Parathyroid adenoma (tissue), 2 donors: ENCODE measurements around the gene BLOC1S4.

ENCODE experiments used
- H2AFZ ChIP-seq: fragments of 300-600 bp; sonication (generic); one replicate; pipeline ENCODE4 v1.7.0; 2017; ENCODE audit warnings: antibody characterized with exemption, mild to moderate bottlenecking
- H3K27ac ChIP-seq: fragments of 300-600 bp; sonication (generic); one replicate; pipeline ENCODE4 v1.7.0; 2017
- H3K27me3 ChIP-seq: fragments of 300-600 bp; sonication (generic); one replicate; pipeline ENCODE4 v1.7.0; 2017; ENCODE audit warnings: low read length; ENCODE audit not compliant: control insufficient read depth, insufficient read depth
- H3K36me3 ChIP-seq: fragments of 300-600 bp; sonication (generic); one replicate; pipeline ENCODE4 v1.7.0; 2017; ENCODE audit warnings: low read length; ENCODE audit not compliant: control insufficient read depth, insufficient read depth
- H3K4me1 ChIP-seq: fragments of 300-600 bp; sonication (generic); one replicate; pipeline ENCODE4 v1.7.0; 2017; ENCODE audit warnings: control low read depth
- H3K4me2 ChIP-seq: fragments of 300-600 bp; sonication (generic); one replicate; pipeline ENCODE4 v1.7.0; 2017; ENCODE audit warnings: low read length
- H3K4me3 ChIP-seq: fragments of 300-600 bp; sonication (generic); one replicate; pipeline ENCODE4 v1.7.0; 2017; ENCODE audit warnings: low read depth, low read length
- H3K79me2 ChIP-seq: fragments of 300-600 bp; sonication (generic); one replicate; pipeline ENCODE4 v1.7.0; 2017; ENCODE audit warnings: control low read depth
- H3K9ac ChIP-seq: fragments of 300-600 bp; sonication (generic); one replicate; pipeline ENCODE4 v1.7.0; 2017; ENCODE audit warnings: mild to moderate bottlenecking
- H3K9me3 ChIP-seq: fragments of 300-600 bp; sonication (generic); one replicate; pipeline ENCODE4 v1.7.0; 2017; ENCODE audit warnings: low read length; ENCODE audit not compliant: control insufficient read depth
- TF ChIP-seq, protein P1 (sequence below): fragments of 300-600 bp; sonication (generic); IDR thresholded peaks from one replicate; pipeline ENCODE4 v1.7.0; 2017; ENCODE audit warnings: antibody characterized with exemption, mild to moderate bottlenecking
- donor health status: primary hyperparathyroidism.

Gene BLOC1S4

DNA sequence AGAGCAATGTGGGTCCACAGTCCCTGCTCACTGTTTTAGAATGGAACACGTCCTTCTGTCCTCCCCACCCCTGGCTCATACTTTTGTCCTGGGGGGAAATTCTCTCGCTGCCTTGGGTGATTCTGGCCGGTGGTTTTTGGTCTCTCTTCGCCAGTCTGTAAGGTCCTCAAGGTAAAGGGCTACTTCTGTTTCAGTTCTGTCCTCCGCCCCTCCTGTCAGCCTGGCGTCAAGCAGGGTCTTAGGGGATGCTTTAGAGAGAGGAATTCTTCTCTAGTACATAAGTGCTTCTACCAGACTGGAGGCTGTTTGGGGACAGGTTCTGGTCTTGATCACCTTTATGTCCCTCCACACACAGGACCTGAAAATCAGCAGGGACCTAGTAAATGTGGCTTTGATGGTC lies 5.7 kb upstream of the BLOC1S4 start:
- H2AFZ ChIP-seq: peak overlapping the region; percentile 90
- H3K4me2 ChIP-seq: peak overlapping the region; percentile 90
- no peaks in the 10 kb centered on the region for H3K9me3 ChIP-seq
- TF ChIP-seq, protein P1, sequence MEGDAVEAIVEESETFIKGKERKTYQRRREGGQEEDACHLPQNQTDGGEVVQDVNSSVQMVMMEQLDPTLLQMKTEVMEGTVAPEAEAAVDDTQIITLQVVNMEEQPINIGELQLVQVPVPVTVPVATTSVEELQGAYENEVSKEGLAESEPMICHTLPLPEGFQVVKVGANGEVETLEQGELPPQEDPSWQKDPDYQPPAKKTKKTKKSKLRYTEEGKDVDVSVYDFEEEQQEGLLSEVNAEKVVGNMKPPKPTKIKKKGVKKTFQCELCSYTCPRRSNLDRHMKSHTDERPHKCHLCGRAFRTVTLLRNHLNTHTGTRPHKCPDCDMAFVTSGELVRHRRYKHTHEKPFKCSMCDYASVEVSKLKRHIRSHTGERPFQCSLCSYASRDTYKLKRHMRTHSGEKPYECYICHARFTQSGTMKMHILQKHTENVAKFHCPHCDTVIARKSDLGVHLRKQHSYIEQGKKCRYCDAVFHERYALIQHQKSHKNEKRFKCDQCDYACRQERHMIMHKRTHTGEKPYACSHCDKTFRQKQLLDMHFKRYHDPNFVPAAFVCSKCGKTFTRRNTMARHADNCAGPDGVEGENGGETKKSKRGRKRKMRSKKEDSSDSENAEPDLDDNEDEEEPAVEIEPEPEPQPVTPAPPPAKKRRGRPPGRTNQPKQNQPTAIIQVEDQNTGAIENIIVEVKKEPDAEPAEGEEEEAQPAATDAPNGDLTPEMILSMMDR: no peak
- H3K79me2 ChIP-seq: peaks cover 17% of the 10 kb centered on the region
- peaks cover 9% of the 10 kb centered on the region for H3K4me1 ChIP-seq
- H3K4me3 ChIP-seq: peak overlapping the region; percentile 90
- H3K27ac ChIP-seq: peak overlapping the region; percentile 86
- H3K9ac ChIP-seq: no peak overlapping the region
- H3K27me3 ChIP-seq: no peaks in the 10 kb centered on the region
- H3K36me3 ChIP-seq: no peaks in the 10 kb centered on the region

DNA sequence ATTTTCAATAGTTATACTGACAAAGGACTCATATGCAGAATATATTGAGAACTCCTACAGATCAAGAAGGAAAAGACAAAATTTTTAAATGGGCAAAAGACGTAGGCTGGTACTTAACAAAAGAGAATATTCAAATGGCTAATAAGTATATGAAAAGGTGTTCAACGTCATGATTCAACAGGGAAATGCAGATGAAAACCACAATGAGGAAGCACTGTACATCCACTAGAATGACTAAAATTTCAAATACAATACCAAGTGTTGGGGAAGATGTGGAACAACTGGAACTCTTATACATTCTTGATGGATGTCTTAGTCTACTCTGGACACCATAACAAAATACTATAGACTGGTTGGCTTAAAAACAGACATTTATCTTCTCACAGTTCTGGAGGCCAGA lies 5.0 kb upstream of the BLOC1S4 start:
- Histone ChIP-seq H2AFZ (no peak overlapping the region), H3K27me3 (no peaks in the 10 kb centered on the region), H3K4me1 (peaks cover 9% of the 10 kb centered on the region), H3K4me2 (no peak overlapping the region), H3K36me3 (no peaks in the 10 kb centered on the region), H3K9ac (no peak overlapping the region), H3K27ac (no peak overlapping the region), H3K4me3 (no peak overlapping the region), H3K9me3 (no peaks in the 10 kb centered on the region), H3K79me2 (peaks cover 16% of the 10 kb centered on the region)
- TF ChIP-seq, protein P1: no peak

DNA sequence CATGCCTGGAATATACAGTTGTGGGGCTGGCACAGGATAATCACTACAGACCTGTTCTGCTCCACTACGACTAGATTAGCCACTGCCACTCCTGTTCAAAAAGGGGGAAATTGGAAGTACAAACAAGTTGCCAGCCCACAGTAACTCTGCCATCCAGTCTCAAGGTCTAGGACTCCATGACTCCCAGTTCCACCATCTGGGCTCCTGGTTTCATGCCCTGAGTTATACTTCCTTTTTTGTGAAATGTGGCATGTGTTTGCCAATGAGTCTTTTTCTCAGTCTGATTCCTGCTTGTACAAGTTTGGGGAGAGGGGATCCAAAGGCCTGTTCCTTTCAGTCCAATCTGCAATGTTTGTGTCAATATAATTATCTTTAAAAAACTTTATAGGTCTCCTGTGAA lies 1.0 kb upstream of the BLOC1S4 start:
- Histone ChIP-seq H3K27ac (no peak overlapping the region), H3K9ac (no peak overlapping the region), H3K79me2 (no peaks in the 10 kb centered on the region), H3K4me1 (no peaks in the 10 kb centered on the region), H3K4me2 (no peak overlapping the region), H3K27me3 (no peaks in the 10 kb centered on the region), H3K9me3 (no peaks in the 10 kb centered on the region), H2AFZ (no peak overlapping the region), H3K4me3 (no peak overlapping the region), H3K36me3 (no peaks in the 10 kb centered on the region)
- TF ChIP-seq, protein P1: no peak

DNA sequence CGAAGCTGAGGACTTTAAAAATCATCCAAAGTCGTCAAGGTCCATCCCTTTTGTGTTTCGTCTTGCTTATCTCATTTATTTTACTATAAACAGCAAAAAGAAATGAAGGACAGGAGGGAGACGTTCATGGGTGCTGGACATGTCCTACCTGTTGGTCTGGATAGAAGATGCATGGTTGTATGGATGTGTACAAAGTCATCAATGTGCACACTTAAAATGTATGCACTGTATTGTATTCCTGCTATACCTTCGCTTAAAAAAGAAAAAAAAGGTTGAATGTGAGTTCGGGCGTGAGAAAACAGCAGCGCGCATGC lies 313 bp upstream of the BLOC1S4 start:
- peak overlapping the region; percentile 54 for H3K4me3 ChIP-seq
- no peaks in the 10 kb centered on the region for H3K36me3 ChIP-seq
- peak overlapping the region; percentile 69 for H3K27ac ChIP-seq
- no peaks in the 10 kb centered on the region for H3K79me2 ChIP-seq
- no peaks in the 10 kb centered on the region for H3K27me3 ChIP-seq
- H3K4me1 ChIP-seq: no peaks in the 10 kb centered on the region
- peak overlapping the region; percentile 95 for H3K4me2 ChIP-seq
- peak overlapping the region; percentile 68 for H2AFZ ChIP-seq
- H3K9ac ChIP-seq: no peak overlapping the region
- TF ChIP-seq, protein P1: no peak
- H3K9me3 ChIP-seq: no peaks in the 10 kb centered on the region

DNA sequence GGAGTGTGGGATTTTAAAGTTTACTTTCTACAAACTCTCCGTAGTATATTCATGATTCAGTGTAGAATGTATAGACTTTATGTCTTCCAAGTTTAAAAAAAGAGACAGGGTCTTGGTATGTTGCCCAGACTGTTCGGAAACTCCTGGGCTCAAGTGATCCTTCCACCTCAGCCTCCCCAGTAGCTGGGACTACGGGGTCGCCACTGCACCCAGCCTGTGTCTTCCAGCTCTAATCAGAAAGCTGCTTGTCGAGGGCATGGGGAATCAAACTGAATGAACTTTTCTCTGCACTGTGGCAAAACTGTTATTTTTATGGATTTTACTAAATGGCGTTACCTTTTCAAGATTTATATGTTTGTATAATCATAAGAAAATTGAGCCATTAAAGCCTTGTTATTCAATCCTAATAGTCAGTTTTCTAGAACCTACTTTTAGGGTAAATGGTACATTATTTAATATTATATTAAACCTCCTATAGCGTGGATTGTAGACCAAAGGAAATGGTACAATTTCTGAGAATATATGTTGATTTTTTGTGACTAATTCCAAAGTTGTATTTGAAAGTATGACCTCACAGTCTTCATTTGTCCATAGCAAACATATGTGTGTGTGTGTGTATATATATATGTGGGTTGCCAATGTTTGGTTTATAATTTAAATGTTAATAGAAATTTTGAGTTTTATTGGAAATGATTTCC lies 1.1 kb downstream of the BLOC1S4 start:
- no peaks in the 10 kb centered on the region for H3K27me3 ChIP-seq
- peak overlapping the region; percentile 54 for H3K4me3 ChIP-seq
- TF ChIP-seq, protein P1: no peak
- H3K9me3 ChIP-seq: no peaks in the 10 kb centered on the region
- no peak overlapping the region for H2AFZ ChIP-seq
- no peaks in the 10 kb centered on the region for H3K4me1 ChIP-seq
- peak overlapping the region; percentile 95 for H3K4me2 ChIP-seq
- no peaks in the 10 kb centered on the region for H3K36me3 ChIP-seq
- no peaks in the 10 kb centered on the region for H3K79me2 ChIP-seq
- no peak overlapping the region for H3K9ac ChIP-seq
- H3K27ac ChIP-seq: no peak overlapping the region
